GM12801 (cell line): ENCODE measurements around the gene CHRNB2.

Experiments used
- CTCF ChIP-seq: IDR thresholded peaks from one replicate; pipeline ENCODE4 v1.5.1; 2011; ENCODE audit warnings: control low read depth; ENCODE audit not compliant: insufficient read length; ENCODE audit errors: extremely low read depth

CHRNB2 gene

GRCh38 chr1:154567386-154568156, at the start of gene CHRNB2:
Gene CHRNB2, plus strand, starts transcription at chr1:154567778. Its CDS starts 267 bp downstream, at chr1:154568045.
- no peak for TF ChIP-seq CTCF

- TF ChIP-seq CTCF = no peak
These were observed 48.0 kb upstream of the CHRNB2 start for GRCh38 chr1:154519591-154519991.

- TF ChIP-seq CTCF = no peak
These were observed 47.2 kb upstream of the CHRNB2 start for GRCh38 chr1:154520333-154520732.

- TF ChIP-seq CTCF = no peak
These were observed 45.9 kb upstream of the CHRNB2 start for GRCh38 chr1:154521695-154522094.

GRCh38 chr1:154524881-154525280, 42.7 kb upstream of the CHRNB2 start:
- TF ChIP-seq CTCF = no peak

GRCh38 chr1:154527192-154527591, 40.4 kb upstream of the CHRNB2 start:
- TF ChIP-seq CTCF = no peak

GRCh38 chr1:154529308-154529707, 38.3 kb upstream of the CHRNB2 start:
- no peak for TF ChIP-seq CTCF
